Activated CD8-positive, alpha-beta T cell treated with anti-CD3 and anti-CD28 coated beads for 36 hours (primary cell): ENCODE measurements around the gene AXIN1. TPM values are rescaled to one million over a fixed set of nuclear protein-coding genes. Genes with fewer than 3 reads are reported as not detected.

Source experiments
- ATAC-seq: fragments of 200-7000 bp; cut with Tn5 transposase; one replicate; pipeline ENCODE4 v1.10.0; 2021; ENCODE audit warnings: mild to moderate bottlenecking, moderate library complexity
- CTCF ChIA-PET: fragments of 350-600 bp; sonication (Branson Sonifier 250); formaldehyde crosslinking; loops from one replicate; lab custom pipeline; 2021; ENCODE audit warnings: antibody characterized with exemption; lab: Charles Lee
- POLR2A ChIA-PET: fragments of 350-600 bp; sonication (Branson Sonifier 250); formaldehyde crosslinking; loops from one replicate; lab custom pipeline; 2021; ENCODE audit warnings: antibody characterized with exemption; lab: Charles Lee
- DNase-seq: peaks from one replicate; pipeline ENCODE4 v3.0.0-alpha.2; 2020
- H3K27ac Mint-ChIP-seq: one replicate; pipeline ENCODE4 v1.8.0; 2021; ENCODE audit warnings: mild to moderate bottlenecking, mixed read lengths
- H3K27me3 Mint-ChIP-seq: one replicate; pipeline ENCODE4 v1.8.0; 2021; ENCODE audit warnings: mixed read lengths
- H3K36me3 Mint-ChIP-seq: one replicate; pipeline ENCODE4 v1.8.0; 2021; ENCODE audit warnings: low read depth, mixed read lengths
- H3K4me1 Mint-ChIP-seq: one replicate; pipeline ENCODE4 v1.8.0; 2021; ENCODE audit warnings: low read depth, mixed read lengths
- H3K4me3 Mint-ChIP-seq: one replicate; pipeline ENCODE4 v1.8.0; 2021; ENCODE audit warnings: mild to moderate bottlenecking, moderate library complexity, mixed read lengths
- H3K9me3 Mint-ChIP-seq: one replicate; pipeline ENCODE4 v1.8.0; 2021; ENCODE audit warnings: mixed read lengths
- intact Hi-C: fragments of 100-400 bp; cut with micrococcal nuclease; formaldehyde crosslinking; loops from one replicate; pipeline ENCODE4 v1.10.0; 2022
- total RNA-seq, 2 experiments: library from RNA; stranded (reverse); gene quantifications; one replicate each; pipeline ENCODE4 v1.2.3, GENCODE V29; 2021
- TF ChIP-seq, protein P1 (sequence below): fragments of 200-600 bp; IDR thresholded peaks from one replicate; pipeline ENCODE4 v1.8.0; 2022; ENCODE audit warnings: antibody characterized with exemption, mild to moderate bottlenecking

AXIN1 gene
- total RNA-seq, 2 experiments from 2014 or later, result 24.1 to 24.9 TPM

GRCh38 chr16:368388-369158, 16.1 kb upstream of the AXIN1 start:
- Mint-ChIP-seq H3K27ac (no peak overlapping the region), H3K9me3 (no peaks in the 10 kb centered on the region), H3K4me3 (no peak overlapping the region), H3K36me3 (peaks cover 16% of the 10 kb centered on the region), H3K27me3 (no peaks in the 10 kb centered on the region), H3K4me1 (peaks cover 13% of the 10 kb centered on the region)
- ChIA-PET CTCF (no interaction called here), POLR2A (interaction anchor here (0.6 to 0.8 kb wide), 2 partner anchors 34 to 140 kb away, joined by 3 read pairs; no protein-coding TSS in a partner anchor)
- ATAC-seq (no peak), DNase-seq (no peak)
- TF ChIP-seq, protein P1, sequence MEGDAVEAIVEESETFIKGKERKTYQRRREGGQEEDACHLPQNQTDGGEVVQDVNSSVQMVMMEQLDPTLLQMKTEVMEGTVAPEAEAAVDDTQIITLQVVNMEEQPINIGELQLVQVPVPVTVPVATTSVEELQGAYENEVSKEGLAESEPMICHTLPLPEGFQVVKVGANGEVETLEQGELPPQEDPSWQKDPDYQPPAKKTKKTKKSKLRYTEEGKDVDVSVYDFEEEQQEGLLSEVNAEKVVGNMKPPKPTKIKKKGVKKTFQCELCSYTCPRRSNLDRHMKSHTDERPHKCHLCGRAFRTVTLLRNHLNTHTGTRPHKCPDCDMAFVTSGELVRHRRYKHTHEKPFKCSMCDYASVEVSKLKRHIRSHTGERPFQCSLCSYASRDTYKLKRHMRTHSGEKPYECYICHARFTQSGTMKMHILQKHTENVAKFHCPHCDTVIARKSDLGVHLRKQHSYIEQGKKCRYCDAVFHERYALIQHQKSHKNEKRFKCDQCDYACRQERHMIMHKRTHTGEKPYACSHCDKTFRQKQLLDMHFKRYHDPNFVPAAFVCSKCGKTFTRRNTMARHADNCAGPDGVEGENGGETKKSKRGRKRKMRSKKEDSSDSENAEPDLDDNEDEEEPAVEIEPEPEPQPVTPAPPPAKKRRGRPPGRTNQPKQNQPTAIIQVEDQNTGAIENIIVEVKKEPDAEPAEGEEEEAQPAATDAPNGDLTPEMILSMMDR, result no peak
- intact Hi-C loops, result no loop called here

GRCh38 chr16:367333-367903, 14.9 kb upstream of the AXIN1 start:
- Mint-ChIP-seq H3K27ac (no peak overlapping the region), H3K36me3 (peaks cover 16% of the 10 kb centered on the region), H3K4me3 (no peak overlapping the region), H3K27me3 (no peaks in the 10 kb centered on the region), H3K9me3 (no peaks in the 10 kb centered on the region), H3K4me1 (peaks cover 14% of the 10 kb centered on the region)
- intact Hi-C loops, result no loop called here
- DNase-seq (no peak), ATAC-seq (no peak)
- TF ChIP-seq, protein P1, result no peak
- ChIA-PET CTCF (interaction anchor here (0.6 to 1.0 kb wide), 3 partner anchors 29 to 271 kb away, joined by 3 read pairs; no protein-coding TSS in a partner anchor), POLR2A (interaction anchor here (2.0 kb wide), 1 partner anchor 14 kb away, joined by 6 read pairs; no protein-coding TSS in a partner anchor)

- CTCF ChIA-PET, result interaction anchor here (0.6 kb wide), 1 partner anchor 270 kb away, joined by 3 read pairs; no protein-coding TSS in a partner anchor
- DNase-seq (no peak), ATAC-seq (no peak)
- TF ChIP-seq, protein P1, result no peak
- H3K27me3 Mint-ChIP-seq, result no peaks in the 10 kb centered on the region
- peaks cover 19% of the 10 kb centered on the region for H3K4me1 Mint-ChIP-seq
- POLR2A ChIA-PET, result interaction anchor here (2.0 kb wide), 1 partner anchor 13 kb away, joined by 6 read pairs; no protein-coding TSS in a partner anchor
- peaks cover 16% of the 10 kb centered on the region for H3K36me3 Mint-ChIP-seq
- no peaks in the 10 kb centered on the region for H3K9me3 Mint-ChIP-seq
- intact Hi-C loops, result no loop called here
- H3K27ac Mint-ChIP-seq, result no peak overlapping the region
- H3K4me3 Mint-ChIP-seq, result no peak overlapping the region
These were observed 14.0 kb upstream of the AXIN1 start for GRCh38 chr16:366476-366875.

GRCh38 chr16:364595-365491, 12.3 kb upstream of the AXIN1 start:
- peaks cover 10% of the 10 kb centered on the region for H3K4me1 Mint-ChIP-seq
- TF ChIP-seq, protein P1, result no peak
- no peak for ATAC-seq
- H3K4me3 Mint-ChIP-seq, result no peak overlapping the region
- intact Hi-C loops, result no loop called here
- H3K9me3 Mint-ChIP-seq, result no peaks in the 10 kb centered on the region
- CTCF ChIA-PET, result interaction anchor here (1.2 kb wide), 1 partner anchor 249 kb away, joined by 3 read pairs; no protein-coding TSS in a partner anchor
- DNase-seq, result no peak
- peaks cover 13% of the 10 kb centered on the region for H3K36me3 Mint-ChIP-seq
- POLR2A ChIA-PET, result interaction anchor here (0.7 to 1.0 kb wide), 2 partner anchors 10 to 137 kb away, joined by 3 read pairs; no protein-coding TSS in a partner anchor
- no peak overlapping the region for H3K27ac Mint-ChIP-seq
- H3K27me3 Mint-ChIP-seq, result no peaks in the 10 kb centered on the region
